ENCODE measurements around the gene GPRC5B. TPM values are rescaled to one million over a fixed set of nuclear protein-coding genes. Genes with fewer than 3 reads are reported as not detected.

The GPRC5B gene
- total RNA-seq, 1 experiment from 2014 or later: 137 TPM

GRCh38 chr16:19859166-19859565 lies 25.5 kb downstream of the GPRC5B start:
- H3K27me3 ChIP-seq (ENCODE audit: insufficient read depth, low read length): no peaks in the 10 kb centered on the region
- no peak overlapping the region for H2AFZ ChIP-seq (ENCODE audit: low read length)
- no peak overlapping the region for H3T11ph ChIP-seq (ENCODE audit: low read length)
- no peak overlapping the region for H2BK5ac ChIP-seq (ENCODE audit: insufficient read length, low read length)
- H2BK15ac ChIP-seq (ENCODE audit: low read depth, low read length): no peak overlapping the region
- Mint-ChIP-seq H3K4me3 (peak overlapping the region in 1 of 2 experiments; percentile 21; a peak in 2 of 5 replicates), H3K27ac (peak overlapping the region; percentile 98 to 100 (median 100)), H3K4me1 (peaks cover 85 to 91% of the 10 kb centered on the region in 2 experiments), H3K36me3 (ENCODE audit: insufficient read depth in 1 of 3, low read depth in 3 of 3) (peaks cover 39 to 69% (median 45%) of the 10 kb centered on the region in 3 experiments; a peak in 6 of 7 replicates), H3K9me3 (no peaks in the 10 kb centered on the region), H3K27me3 (ENCODE audit: low read depth) (no peaks in the 10 kb centered on the region; the same call in 1 of the 2 replicates)
- no peak overlapping the region for H3K14ac ChIP-seq (ENCODE audit: insufficient read depth, low read length)
- no peak overlapping the region for H3K4ac ChIP-seq (ENCODE audit: low read depth, low read length)
- H3K79me1 ChIP-seq (ENCODE audit: insufficient read depth, low read depth, low read length, poor library complexity, severe bottlenecking): no peaks in the 10 kb centered on the region
- H4K5ac ChIP-seq (ENCODE audit: insufficient read length, low read depth, low read length): no peak overlapping the region
- no peak overlapping the region for H3K56ac ChIP-seq (ENCODE audit: insufficient read length, low read depth, low read length)
- no peak overlapping the region for H2BK120ac ChIP-seq (ENCODE audit: low read depth, low read length, poor library complexity, severe bottlenecking)
- no peaks in the 10 kb centered on the region for H3K9me3 ChIP-seq (ENCODE audit: control insufficient read depth, low read depth, low read length)
- H3K9ac ChIP-seq (ENCODE audit: extremely low read depth, insufficient read length, low read length): no peak overlapping the region
- peaks cover 28% of the 10 kb centered on the region for H3K4me1 ChIP-seq (ENCODE audit: insufficient read depth, low read length)
- H3K27ac ChIP-seq (ENCODE audit: insufficient read length, low read depth, low read length): no peak overlapping the region
- H2BK20ac ChIP-seq (ENCODE audit: low read depth, low read length, poor library complexity, severe bottlenecking): no peak overlapping the region
- TF ChIP-seq, protein P1, sequence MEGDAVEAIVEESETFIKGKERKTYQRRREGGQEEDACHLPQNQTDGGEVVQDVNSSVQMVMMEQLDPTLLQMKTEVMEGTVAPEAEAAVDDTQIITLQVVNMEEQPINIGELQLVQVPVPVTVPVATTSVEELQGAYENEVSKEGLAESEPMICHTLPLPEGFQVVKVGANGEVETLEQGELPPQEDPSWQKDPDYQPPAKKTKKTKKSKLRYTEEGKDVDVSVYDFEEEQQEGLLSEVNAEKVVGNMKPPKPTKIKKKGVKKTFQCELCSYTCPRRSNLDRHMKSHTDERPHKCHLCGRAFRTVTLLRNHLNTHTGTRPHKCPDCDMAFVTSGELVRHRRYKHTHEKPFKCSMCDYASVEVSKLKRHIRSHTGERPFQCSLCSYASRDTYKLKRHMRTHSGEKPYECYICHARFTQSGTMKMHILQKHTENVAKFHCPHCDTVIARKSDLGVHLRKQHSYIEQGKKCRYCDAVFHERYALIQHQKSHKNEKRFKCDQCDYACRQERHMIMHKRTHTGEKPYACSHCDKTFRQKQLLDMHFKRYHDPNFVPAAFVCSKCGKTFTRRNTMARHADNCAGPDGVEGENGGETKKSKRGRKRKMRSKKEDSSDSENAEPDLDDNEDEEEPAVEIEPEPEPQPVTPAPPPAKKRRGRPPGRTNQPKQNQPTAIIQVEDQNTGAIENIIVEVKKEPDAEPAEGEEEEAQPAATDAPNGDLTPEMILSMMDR (conservative IDR thresholded peaks at IDR 0.05): no peak
- H3K4me2 ChIP-seq (ENCODE audit: insufficient read depth, insufficient read length, low read length): no peak overlapping the region
- H3K23me2 ChIP-seq (ENCODE audit: insufficient read length, low read depth, low read length, poor library complexity, severe bottlenecking): no peaks in the 10 kb centered on the region
- no peak overlapping the region for H4K8ac ChIP-seq (replicated peaks; ENCODE audit: insufficient read length, low read depth, low read length)
- no peak overlapping the region for H2AK5ac ChIP-seq (ENCODE audit: insufficient read length, low read length)
- no peak overlapping the region for H2BK12ac ChIP-seq (ENCODE audit: insufficient read length, low read depth, low read length)
- no peaks in the 10 kb centered on the region for H4K20me1 ChIP-seq (ENCODE audit: control insufficient read depth, insufficient read depth, insufficient read length)
- H3K79me2 ChIP-seq (ENCODE audit: insufficient read depth, low read length): no peaks in the 10 kb centered on the region
- H3K18ac ChIP-seq (ENCODE audit: insufficient read length, low read depth, low read length): no peak overlapping the region
- H3K23ac ChIP-seq (ENCODE audit: insufficient read length, low read depth, low read length): no peak overlapping the region
- no peak for DNase-seq
- H4K91ac ChIP-seq (ENCODE audit: insufficient read length, low read depth, low read length): no peak overlapping the region
- no CpG with 5 or more reads among the region's 9 CpGs for WGBS (ENCODE audit: extremely low coverage, insufficient read length, low lambda C conversion rate)

All from H9 (cell line).